RPMI7951 (cell line): ENCODE results near the gene BIRC3. TPM values are rescaled to one million over a fixed set of nuclear protein-coding genes. Genes with fewer than 3 reads are reported as not detected.
"Not testable (repeated sequence)": the region's sequence is repeated elsewhere in the genome, so short reads cannot be mapped to it uniquely, and the experiment has no call there.

Source experiments
- DNase-seq: peaks from one replicate; pipeline ENCODE4 v3.0.0-alpha.2; 2012; ENCODE audit warnings: low read depth
- total RNA-seq: library from RNA; depleted of rRNA; stranded (reverse); fragments of >200 nt; shearing (Covaris generic); gene quantifications from 2 replicates; pipeline ENCODE4 v1.2.3, GENCODE V29; 2014

The BIRC3 gene
- total RNA-seq, 1 experiment from 2014 or later: 9.3 TPM

DNA sequence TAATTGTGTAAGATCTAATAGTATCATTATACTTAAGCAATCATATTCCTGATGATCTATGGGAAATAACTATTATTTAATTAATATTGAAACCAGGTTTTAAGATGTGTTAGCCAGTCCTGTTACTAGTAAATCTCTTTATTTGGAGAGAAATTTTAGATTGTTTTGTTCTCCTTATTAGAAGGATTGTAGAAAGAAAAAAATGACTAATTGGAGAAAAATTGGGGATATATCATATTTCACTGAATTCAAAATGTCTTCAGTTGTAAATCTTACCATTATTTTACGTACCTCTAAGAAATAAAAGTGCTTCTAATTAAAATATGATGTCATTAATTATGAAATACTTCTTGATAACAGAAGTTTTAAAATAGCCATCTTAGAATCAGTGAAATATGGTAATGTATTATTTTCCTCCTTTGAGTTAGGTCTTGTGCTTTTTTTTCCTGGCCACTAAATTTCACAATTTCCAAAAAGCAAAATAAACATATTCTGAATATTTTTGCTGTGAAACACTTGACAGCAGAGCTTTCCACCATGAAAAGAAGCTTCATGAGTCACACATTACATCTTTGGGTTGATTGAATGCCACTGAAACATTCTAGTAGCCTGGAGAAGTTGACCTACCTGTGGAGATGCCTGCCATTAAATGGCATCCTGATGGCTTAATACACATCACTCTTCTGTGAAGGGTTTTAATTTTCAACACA lies 6.4 kb downstream of the BIRC3 start:
- peak; percentile 24 for DNase-seq

DNA sequence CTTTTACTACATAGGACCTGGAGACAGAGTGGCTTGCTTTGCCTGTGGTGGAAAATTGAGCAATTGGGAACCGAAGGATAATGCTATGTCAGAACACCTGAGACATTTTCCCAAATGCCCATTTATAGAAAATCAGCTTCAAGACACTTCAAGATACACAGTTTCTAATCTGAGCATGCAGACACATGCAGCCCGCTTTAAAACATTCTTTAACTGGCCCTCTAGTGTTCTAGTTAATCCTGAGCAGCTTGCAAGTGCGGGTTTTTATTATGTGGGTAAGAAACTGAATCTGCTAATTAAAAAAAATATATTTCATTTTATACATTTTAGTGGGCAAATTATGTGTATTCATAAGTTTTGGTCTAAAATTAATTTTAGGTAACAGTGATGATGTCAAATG lies 7.8 kb downstream of the BIRC3 start:
- no peak for DNase-seq

DNA sequence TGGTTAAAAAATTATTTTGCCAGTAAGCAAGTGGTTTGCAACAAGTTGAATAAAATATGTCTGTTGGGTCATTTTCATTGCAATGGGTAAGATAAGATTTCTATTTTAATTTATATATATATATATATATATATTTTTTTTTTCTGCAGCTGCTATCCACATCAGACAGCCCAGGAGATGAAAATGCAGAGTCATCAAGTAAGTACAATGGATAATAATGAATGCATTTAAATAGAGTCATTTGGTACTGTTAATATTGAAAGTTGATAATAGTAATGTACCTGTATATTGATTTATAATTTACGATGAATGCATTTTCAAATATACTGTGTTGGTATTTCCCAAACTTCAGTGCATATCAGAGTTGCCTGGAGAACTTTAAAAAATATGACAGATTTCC lies 11.5 kb downstream of the BIRC3 start:
- DNase-seq: no peak

DNA sequence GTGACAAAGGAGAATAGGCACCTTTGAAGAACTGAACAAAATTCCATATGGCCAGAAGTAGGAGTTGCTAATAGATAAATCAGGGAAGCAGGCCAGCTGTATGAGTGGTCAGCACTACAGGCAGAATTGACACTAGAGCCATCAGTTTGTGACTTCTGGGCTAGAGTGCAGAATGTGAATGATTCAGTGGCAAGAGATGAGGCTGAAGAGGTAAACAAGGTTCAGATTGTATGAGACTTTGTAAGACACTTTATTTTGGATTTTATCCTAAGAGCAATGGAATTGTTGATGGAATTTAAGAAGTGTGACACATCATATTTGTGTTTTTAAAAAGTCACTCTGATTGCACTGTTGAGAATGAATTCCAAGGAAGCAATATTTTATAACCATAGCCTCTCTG lies 12.9 kb downstream of the BIRC3 start:
- no peak for DNase-seq

DNA sequence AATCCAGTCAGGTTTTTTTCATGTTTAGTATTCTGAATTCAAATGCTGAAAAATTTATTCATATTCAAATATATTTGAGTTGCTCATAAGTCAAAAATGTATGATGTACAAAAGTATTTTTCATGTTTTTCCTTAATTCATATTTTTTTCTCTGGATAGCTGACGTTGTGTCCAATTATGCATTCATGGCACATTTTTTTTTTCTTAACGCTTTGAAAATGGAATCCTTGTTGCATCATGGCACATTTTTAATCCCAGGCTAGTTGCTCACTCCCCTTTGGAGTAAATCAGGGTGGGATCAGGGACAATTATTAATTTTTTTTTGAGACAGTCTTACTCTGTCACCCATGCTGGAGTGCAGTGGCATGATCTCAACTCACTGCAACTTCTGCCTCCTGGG lies 14.1 kb downstream of the BIRC3 start:
- no peak for DNase-seq

DNA sequence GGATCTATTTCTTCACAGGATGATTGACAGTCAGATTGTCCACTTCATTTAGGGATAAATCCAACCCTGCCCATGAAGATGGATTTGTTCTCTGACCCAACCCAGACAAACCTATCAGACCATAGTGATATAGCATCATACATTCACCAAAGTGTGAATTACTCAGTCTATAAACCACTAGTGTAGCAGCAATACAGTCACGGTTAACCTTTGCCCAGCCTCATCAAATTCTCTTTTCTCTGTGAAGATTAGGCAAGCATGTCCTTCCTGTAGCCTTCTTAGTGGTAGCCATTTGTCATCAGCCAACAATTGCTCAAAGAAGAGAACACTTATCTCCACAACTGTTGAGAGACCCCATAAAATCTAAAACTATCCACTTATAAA lies 15.3 kb downstream of the BIRC3 start:
- DNase-seq: no peak

DNA sequence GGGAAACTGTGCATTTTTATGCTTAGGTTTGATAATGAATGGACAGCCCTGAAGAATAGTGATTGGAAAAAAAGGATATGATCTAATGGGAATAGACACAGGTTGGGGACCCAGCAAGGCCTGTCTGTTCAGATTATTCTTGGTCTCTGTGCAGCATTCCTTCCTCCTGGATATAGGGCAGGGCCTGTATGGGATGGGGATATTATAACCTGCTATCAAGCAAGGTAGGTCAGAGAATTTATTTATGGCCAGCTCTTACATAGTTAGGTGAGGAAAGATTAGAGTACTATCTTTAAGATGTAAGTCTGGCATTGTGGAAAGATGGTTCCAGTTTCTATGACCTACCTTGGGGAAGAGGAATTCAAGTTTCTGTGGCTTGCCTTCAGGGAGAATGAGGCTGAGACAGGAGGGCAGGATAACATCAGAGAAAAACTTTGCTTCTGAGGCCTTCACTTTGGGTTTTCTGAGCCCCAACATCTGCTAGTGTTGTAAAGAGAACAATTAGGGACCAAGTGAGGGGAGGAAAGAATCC lies 21.3 kb downstream of the BIRC3 start:
- DNase-seq: no peak

DNA sequence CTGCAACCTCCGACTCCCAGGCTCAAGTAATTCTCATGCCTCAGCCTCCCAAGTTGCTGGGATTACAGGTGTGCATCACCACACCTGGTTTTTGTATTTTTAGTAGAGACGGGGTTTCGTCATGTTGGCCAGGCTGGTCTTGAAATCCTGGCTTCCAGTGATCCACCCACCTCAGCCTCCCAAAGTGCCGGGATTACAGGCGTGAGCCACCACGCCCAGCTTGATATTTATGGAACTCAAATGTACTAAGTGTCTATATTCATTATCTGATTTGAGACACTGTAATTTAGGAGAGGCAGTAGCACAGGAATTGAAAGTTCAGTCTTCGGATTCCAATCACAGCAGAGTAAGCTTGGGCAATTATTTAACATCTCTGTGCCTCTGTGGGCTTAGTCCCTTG lies 24.0 kb downstream of the BIRC3 start:
- not testable (repeated sequence) for DNase-seq

DNA sequence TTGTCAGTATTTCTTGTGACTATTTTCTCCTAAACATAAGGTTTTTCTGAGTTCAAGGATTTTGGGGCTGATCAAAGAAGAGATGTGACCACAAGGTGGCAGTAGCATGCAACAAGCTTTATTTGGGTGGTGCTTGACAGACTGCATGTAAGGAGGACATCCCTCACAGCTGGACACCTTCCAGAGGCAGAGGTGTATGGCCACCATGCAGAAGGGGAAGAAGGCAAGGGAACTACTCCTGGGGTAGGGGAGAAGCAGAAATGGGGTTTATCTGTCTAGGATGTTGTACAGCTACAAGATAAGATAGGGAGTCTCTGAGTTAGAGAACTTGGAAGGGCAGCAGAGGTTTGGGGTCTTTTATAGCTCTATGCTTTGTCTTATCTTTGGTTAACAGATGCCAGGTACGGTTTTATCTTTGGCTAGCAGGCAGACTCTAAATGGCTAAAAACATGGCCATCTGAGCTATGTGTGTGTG lies 24.6 kb downstream of the BIRC3 start:
- DNase-seq: peak; percentile 85

DNA sequence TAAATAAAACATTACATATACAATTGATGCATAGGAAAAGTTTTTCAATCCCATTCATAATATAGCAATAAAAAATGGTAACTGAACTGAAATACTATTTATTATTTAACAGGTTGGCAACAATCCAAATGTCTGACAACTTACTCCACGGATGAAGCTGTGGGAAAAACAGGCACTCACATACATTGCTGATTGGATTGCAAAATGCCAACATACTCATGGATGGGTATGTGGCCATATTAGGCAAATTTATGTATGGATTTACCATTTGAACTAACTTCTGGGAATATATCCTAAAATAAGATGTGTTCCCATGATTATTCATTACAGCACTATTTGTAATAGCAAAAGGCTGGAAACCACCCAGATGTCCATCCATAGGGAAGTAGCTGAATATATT lies 26.5 kb downstream of the BIRC3 start:
- no peak for DNase-seq

DNA sequence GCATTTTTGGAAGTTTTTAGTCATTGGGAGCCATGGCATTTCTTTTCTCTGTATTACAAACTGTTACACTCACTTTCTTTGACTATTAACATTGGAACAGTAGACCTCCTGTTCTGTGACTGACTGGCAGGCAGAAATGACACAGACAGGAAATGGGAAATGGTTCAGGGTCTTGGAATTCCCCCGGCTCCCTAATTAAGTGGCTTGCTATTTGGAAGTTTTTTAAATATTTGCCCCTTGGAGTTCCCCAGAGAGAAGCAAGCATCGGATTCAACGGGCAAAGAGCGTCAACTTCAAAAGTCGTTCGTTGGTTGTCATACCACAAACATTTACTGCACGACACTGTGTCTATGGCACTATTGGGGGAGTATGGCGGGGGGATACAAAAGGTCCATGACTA lies 28.6 kb downstream of the BIRC3 start:
- peak; percentile 84 for DNase-seq

DNA sequence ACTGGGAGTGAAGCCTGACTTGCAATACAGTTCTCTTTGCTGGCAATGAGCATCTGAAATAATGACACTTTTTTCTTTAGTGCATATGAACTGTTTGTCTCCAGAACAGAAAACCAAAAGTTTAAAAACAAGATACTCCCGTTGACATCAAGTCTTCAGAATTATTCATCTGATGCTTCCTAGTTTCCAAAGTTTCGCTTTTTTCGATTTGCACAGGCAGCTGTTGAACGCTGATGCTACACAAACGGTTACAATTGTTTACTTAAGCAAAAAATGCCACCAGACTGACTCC lies 29.1 kb downstream of the BIRC3 start:
- no peak for DNase-seq

DNA sequence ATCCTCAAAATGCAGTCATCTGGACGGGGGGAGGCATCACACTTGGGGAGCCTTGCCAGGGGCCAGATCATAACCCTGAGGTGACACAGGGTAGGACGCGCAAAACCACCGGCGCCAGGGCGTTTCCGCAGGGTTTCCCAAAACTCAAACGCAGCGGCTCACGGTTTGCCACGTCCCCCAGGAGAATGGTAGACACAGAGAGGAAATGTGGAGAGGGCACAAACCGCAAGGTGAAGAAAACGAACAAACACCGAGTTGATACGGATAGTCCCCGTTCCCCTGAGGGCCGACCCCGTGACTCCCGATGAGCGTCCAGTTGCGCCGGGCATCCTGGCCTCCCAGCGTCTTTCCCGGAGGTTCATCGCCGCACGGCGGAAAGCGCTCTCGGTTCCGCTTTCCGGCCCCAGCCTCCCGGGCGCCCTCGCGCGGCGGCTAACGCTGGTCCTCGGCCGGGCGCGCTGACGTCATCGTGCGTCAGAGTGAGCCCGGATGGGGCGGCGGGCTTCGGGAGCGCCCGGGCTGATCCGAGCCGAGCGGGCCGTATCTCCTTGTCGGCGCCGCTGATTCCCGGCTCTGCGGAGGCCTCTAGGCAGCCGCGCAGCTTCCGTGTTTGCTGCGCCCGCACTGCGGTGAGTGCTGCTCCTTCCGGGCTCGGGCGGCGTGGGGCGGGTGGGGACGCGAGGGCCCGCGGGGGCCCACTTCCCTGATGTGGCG lies 29.6 kb downstream of the BIRC3 start, which contains the start of gene BIRC2:
Gene BIRC2 (plus strand): TSS at position 467 of the 714 bp plus-strand sequence. CDS start 2,641 bp downstream, outside the sequence.
- DNase-seq: peak; percentile 90

DNA sequence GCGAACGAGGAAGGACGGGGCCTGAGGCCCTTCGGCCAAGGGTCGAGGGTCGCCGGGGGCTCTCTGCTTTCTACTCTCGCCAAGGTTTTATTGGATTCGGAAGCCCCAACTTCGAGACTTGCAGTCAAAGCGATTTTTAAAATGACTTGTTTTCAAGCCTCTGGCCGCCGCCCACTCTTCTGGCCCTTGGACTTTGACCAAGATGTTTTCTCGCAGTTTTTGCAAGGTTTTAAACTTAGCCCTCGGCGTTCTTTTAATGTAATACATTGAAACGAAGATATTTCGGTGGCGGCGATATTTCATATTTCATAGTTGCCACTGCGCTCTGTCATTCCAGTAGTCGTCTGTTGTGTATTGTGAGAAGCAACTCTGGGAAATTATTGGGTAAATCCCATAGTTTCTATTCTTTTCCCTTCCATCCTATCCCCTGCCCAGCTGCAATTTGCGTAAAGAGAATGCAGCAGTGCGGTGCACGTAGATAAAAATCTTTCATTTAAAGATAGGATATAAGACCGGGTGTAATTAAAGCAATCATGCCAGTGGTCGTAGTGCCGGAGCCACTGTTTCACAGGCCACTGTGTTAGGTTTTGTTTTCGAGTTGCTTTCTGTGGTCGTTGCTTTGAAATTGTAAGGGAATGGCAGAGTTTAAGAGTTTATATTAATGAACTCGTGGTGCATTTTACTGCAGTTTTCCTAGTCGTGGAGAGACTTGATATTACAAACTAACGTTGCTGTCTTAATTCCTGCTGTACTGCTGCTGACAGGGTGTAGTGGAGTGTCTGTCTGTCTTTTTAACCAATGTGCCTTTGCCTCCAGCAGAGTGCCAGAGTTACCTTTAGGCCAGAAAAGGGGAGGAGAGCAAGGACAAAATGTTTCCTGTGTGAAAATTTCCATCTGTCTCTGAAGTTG lies 30.4 kb downstream of the BIRC3 start:
- peak; percentile 42 for DNase-seq

DNA sequence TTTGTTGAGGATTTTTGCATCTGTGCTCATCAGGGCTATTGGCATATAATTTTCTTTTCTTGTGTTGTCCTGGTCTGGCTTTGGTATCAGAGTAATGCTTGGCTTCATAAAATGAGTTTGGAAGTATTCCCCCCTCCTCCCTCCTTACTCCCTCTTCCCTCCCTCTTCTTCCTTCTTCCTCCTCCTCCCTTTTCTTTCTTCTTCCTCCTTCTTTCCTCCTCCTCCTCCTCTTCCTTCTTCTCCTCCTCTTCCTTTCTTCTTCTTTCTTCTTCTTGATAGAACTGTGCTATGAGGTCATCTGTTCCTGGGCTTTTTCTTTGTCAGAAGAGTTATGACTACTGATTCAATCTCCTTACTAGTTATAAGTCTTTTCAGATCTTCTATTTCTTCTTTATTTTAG lies 39.8 kb downstream of the BIRC3 start:
- DNase-seq: no peak

DNA sequence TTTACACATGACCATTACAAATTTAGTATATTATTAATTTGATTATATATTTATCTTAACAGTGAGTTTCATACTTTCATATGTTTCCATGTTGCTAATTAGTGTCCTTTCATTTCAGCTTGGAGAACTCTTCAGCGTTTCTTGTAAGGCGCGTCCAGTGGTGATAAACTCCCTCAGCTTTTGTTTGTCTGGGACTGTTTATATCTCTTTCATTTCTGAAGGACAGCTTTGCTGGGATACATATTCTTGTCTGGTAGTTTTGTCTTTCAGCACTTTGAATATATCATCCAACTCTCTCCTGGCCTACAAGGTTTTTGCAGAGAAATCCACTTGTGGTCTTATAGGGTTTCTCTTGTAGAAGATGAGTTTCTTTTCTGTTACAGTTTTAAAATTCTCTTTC lies 42.1 kb downstream of the BIRC3 start:
- no peak for DNase-seq

DNA sequence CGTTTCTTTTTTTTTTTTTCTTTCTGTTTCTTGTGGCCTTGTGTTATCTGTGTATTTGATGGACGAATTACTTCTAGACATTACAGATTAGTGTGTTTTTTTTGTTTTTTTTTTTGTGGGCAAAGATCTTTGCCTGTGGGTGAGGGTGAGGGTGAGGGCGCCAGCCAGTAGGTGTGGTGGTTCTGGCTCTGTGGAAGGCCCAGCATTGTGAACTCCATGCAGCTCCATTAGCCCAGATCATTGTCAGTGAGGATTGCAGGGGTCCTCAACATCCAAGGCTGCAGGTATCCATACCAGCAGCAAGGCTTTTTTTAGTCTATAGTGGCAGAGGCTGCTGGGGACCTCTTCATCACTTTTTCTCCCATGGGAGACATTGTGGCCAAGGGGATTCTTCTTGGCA lies 43.4 kb downstream of the BIRC3 start:
- DNase-seq: no peak

DNA sequence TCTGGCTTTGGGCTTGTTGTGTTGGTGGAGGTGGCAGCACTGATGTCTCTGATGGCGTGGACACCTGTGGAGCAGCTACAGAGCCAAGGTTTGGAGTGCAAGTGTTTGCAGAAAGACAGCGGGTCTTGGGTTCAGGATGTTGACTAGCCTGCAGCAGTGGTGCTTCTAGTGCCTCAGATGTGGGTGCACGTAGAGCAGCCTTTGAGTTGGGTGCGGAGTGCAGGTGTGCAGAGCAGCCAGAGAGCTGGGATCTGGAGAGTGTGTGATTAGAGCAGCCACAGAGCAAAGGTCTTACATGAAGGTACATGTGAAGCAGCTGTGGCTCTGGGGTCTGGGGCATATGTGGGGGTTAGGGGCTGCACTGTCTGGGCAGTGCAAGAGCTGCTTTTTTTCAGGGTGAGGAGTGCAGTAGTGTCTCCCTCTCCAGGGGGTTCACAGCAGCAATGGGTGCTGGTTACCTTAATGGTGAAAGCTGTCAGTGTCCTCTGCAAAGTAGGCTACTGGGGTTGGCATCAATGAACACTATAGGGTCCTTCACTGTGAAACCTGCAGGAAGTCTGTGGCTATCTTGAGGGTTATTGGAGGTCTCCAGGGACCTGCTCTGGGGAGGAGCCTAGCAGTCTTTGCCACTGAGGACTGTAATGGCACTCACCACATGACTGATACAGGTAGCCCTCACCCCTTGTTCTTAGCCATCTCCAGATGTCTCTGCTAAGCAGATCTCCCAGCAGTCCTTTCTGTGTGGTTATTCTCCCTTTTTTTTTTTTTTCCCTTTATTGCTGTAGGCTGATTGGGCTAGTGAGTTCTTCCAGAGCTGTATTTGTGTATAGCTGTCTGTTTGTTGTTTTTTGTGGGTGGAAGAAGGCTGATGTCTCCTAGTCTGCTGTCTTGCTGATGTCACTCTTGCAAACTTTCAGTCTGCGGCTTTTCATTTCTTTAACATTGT lies 44.1 kb downstream of the BIRC3 start:
- no peak for DNase-seq

DNA sequence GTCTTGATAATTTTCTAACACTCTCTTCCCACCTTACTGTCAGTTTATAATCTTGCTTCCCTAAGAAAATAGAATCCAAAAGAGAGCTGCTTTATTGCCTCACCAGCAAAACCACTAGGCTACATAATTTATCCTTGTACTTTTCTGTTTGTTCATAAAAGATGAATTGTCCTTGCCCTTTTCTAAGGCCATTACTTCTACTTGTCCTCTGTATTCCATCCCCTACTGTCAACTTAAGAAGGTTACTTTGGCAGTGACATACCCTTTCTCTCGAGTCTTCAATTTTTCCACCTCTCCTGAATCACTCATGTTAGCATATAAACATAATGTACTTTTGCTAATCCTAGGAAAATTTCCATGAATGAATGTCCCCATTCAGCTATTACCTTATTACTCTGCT lies 47.7 kb downstream of the BIRC3 start:
- DNase-seq: no peak

DNA sequence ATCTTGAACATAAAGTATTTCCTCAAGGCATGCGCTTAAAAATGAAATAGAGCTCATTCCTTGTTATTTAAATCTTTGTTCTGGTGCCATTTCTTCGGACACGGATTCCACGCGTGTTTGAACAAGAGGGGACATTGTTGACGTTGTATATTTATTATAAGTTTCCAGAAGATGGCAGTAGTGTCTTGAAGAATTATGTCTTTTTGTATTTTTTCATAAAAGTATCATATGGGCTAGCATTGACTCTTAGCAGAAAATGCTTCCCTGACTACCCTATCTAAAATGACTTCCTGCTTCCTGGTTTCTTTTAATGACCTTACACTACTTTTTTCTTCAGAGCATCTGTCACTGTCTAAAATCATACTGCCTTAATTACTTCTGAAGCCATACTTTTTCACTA lies 50.1 kb downstream of the BIRC3 start:
- DNase-seq: no peak

DNA sequence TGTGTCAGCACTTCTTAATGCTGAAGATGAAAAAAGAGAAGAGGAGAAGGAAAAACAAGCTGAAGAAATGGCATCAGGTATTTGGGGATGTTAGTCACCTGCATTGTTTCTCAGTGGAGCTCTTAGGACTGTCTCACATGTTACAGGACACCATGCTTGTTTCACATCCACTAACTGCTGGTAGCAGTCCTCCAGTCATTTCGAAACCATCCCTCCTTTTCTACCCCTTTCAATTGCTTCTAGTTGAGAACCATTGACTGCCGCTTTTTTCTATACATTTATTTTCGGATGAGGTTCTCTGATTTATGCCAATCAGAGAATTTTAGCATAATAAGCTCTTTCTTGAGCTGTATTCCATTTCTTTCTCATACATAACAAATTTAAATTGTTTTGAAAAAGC lies 51.2 kb downstream of the BIRC3 start:
- DNase-seq: no peak
